ENCODE data around the gene PSMB7.

PSMB7 gene

GRCh38 chr9:124342776-124343485 lies 72.3 kb downstream of the PSMB7 start:
- FAIRE-seq, result no peak

- FAIRE-seq, result no peak
Measured at GRCh38 chr9:124342402-124342775, 72.9 kb downstream of the PSMB7 start.

GRCh38 chr9:124341455-124342170 lies 73.6 kb downstream of the PSMB7 start:
- no peak for FAIRE-seq

- FAIRE-seq, result no peak
Measured at GRCh38 chr9:124340219-124341069, 74.8 kb downstream of the PSMB7 start.

- no peak for FAIRE-seq
Measured at GRCh38 chr9:124339603-124340146, 75.6 kb downstream of the PSMB7 start.

GRCh38 chr9:124337562-124337961 lies 77.7 kb downstream of the PSMB7 start:
- no peak for FAIRE-seq

- no peak for FAIRE-seq
Measured at GRCh38 chr9:124335320-124335707, 79.9 kb downstream of the PSMB7 start.

- FAIRE-seq, result no peak
Measured at GRCh38 chr9:124334568-124335319, 80.5 kb downstream of the PSMB7 start.

- no peak for FAIRE-seq
Measured at GRCh38 chr9:124333203-124333579, 82.1 kb downstream of the PSMB7 start.

- FAIRE-seq, result no peak
Measured at GRCh38 chr9:124332361-124333202, 82.7 kb downstream of the PSMB7 start.

- no peak for FAIRE-seq
Measured at GRCh38 chr9:124331580-124331979, 83.7 kb downstream of the PSMB7 start.

- no peak for FAIRE-seq
Measured at GRCh38 chr9:124330011-124330697, 85.1 kb downstream of the PSMB7 start.

- no peak for FAIRE-seq
Measured at GRCh38 chr9:124329206-124329792, 85.9 kb downstream of the PSMB7 start.

- no peak for FAIRE-seq
Measured at GRCh38 chr9:124328285-124328684, 87.0 kb downstream of the PSMB7 start.

GRCh38 chr9:124327491-124327890 lies 87.8 kb downstream of the PSMB7 start:
- FAIRE-seq, result no peak

GRCh38 chr9:124326378-124326777 lies 88.9 kb downstream of the PSMB7 start:
- FAIRE-seq, result no peak

GRCh38 chr9:124325816-124326215 lies 89.4 kb downstream of the PSMB7 start:
- no peak for FAIRE-seq

- no peak for FAIRE-seq
Measured at GRCh38 chr9:124323904-124324303, 91.3 kb downstream of the PSMB7 start.

GRCh38 chr9:124322618-124323432 lies 92.4 kb downstream of the PSMB7 start:
- no peak for FAIRE-seq

GRCh38 chr9:124321935-124322334 lies 93.3 kb downstream of the PSMB7 start:
- no peak for FAIRE-seq
